Parathyroid adenoma (tissue), 2 donors: ENCODE data around the gene RAMP1.

Experiments used
- H2AFZ ChIP-seq: fragments of 300-600 bp; sonication (generic); one replicate; pipeline ENCODE4 v1.7.0; 2017; ENCODE audit warnings: antibody characterized with exemption, mild to moderate bottlenecking
- H3K27ac ChIP-seq: fragments of 300-600 bp; sonication (generic); one replicate; pipeline ENCODE4 v1.7.0; 2017
- H3K27me3 ChIP-seq: fragments of 300-600 bp; sonication (generic); one replicate; pipeline ENCODE4 v1.7.0; 2017; ENCODE audit warnings: low read length; ENCODE audit not compliant: control insufficient read depth, insufficient read depth
- H3K36me3 ChIP-seq: fragments of 300-600 bp; sonication (generic); one replicate; pipeline ENCODE4 v1.7.0; 2017; ENCODE audit warnings: low read length; ENCODE audit not compliant: control insufficient read depth, insufficient read depth
- H3K4me1 ChIP-seq: fragments of 300-600 bp; sonication (generic); one replicate; pipeline ENCODE4 v1.7.0; 2017; ENCODE audit warnings: control low read depth
- H3K4me2 ChIP-seq: fragments of 300-600 bp; sonication (generic); one replicate; pipeline ENCODE4 v1.7.0; 2017; ENCODE audit warnings: low read length
- H3K4me3 ChIP-seq: fragments of 300-600 bp; sonication (generic); one replicate; pipeline ENCODE4 v1.7.0; 2017; ENCODE audit warnings: low read depth, low read length
- H3K79me2 ChIP-seq: fragments of 300-600 bp; sonication (generic); one replicate; pipeline ENCODE4 v1.7.0; 2017; ENCODE audit warnings: control low read depth
- H3K9ac ChIP-seq: fragments of 300-600 bp; sonication (generic); one replicate; pipeline ENCODE4 v1.7.0; 2017; ENCODE audit warnings: mild to moderate bottlenecking
- H3K9me3 ChIP-seq: fragments of 300-600 bp; sonication (generic); one replicate; pipeline ENCODE4 v1.7.0; 2017; ENCODE audit warnings: low read length; ENCODE audit not compliant: control insufficient read depth
- TF ChIP-seq, protein P1 (sequence below): fragments of 300-600 bp; sonication (generic); IDR thresholded peaks from one replicate; pipeline ENCODE4 v1.7.0; 2017; ENCODE audit warnings: antibody characterized with exemption, mild to moderate bottlenecking
- donor health status: primary hyperparathyroidism.

RAMP1 gene

DNA sequence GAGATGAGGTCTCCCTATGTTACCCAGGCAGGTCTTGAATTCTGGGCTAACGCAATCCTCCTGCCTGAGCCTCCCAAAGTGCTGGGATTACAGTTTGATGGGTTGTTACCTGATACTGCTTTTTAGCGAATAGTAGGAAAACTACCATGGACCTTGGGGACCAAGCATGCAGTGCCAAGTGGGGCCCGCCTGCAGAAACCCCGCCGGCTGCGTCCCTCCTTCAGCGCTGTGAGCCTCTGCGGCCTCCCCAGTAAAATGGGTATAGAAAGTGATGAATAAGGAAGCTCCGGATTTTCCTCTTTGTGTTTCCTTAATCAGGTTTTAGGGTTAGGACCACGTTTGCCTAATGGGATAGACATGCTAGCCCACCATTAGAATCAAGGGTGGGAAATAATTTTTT, 30.4 kb downstream of the RAMP1 start:
- no peak overlapping the region for H3K4me2 ChIP-seq
- H3K36me3 ChIP-seq = no peaks in the 10 kb centered on the region
- H3K27ac ChIP-seq = no peak overlapping the region
- no peaks in the 10 kb centered on the region for H3K27me3 ChIP-seq
- TF ChIP-seq, protein P1, sequence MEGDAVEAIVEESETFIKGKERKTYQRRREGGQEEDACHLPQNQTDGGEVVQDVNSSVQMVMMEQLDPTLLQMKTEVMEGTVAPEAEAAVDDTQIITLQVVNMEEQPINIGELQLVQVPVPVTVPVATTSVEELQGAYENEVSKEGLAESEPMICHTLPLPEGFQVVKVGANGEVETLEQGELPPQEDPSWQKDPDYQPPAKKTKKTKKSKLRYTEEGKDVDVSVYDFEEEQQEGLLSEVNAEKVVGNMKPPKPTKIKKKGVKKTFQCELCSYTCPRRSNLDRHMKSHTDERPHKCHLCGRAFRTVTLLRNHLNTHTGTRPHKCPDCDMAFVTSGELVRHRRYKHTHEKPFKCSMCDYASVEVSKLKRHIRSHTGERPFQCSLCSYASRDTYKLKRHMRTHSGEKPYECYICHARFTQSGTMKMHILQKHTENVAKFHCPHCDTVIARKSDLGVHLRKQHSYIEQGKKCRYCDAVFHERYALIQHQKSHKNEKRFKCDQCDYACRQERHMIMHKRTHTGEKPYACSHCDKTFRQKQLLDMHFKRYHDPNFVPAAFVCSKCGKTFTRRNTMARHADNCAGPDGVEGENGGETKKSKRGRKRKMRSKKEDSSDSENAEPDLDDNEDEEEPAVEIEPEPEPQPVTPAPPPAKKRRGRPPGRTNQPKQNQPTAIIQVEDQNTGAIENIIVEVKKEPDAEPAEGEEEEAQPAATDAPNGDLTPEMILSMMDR = no peak
- H3K4me1 ChIP-seq = no peaks in the 10 kb centered on the region
- H2AFZ ChIP-seq = no peak overlapping the region
- no peak overlapping the region for H3K9ac ChIP-seq
- no peak overlapping the region for H3K4me3 ChIP-seq
- H3K79me2 ChIP-seq = no peaks in the 10 kb centered on the region
- H3K9me3 ChIP-seq = no peaks in the 10 kb centered on the region

DNA sequence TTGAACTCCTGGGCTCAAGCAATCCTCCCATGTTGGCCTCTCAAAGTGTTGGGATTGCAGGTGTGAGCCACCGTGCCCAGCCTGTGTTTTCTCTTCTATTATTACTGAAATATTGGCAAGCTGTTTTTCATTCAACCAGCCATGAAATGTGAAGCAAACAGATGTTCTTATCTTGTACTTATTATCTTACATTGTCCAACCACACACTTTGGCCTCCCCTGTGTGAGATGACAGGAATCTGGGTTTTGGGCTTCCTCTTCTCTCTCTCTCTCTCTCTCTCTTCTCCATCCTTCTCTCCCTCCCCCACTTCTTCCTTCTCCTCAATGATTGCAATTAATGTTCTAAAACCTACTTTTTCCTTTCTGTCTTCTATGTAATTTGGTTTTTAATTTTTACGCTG, 33.1 kb downstream of the RAMP1 start:
- TF ChIP-seq, protein P1 = no peak
- H3K4me2 ChIP-seq = no peak overlapping the region
- H3K36me3 ChIP-seq = no peaks in the 10 kb centered on the region
- no peak overlapping the region for H3K9ac ChIP-seq
- H3K4me3 ChIP-seq = no peak overlapping the region
- H3K79me2 ChIP-seq = no peaks in the 10 kb centered on the region
- H3K27me3 ChIP-seq = no peaks in the 10 kb centered on the region
- no peak overlapping the region for H2AFZ ChIP-seq
- no peak overlapping the region for H3K27ac ChIP-seq
- no peaks in the 10 kb centered on the region for H3K4me1 ChIP-seq
- H3K9me3 ChIP-seq = no peaks in the 10 kb centered on the region

DNA sequence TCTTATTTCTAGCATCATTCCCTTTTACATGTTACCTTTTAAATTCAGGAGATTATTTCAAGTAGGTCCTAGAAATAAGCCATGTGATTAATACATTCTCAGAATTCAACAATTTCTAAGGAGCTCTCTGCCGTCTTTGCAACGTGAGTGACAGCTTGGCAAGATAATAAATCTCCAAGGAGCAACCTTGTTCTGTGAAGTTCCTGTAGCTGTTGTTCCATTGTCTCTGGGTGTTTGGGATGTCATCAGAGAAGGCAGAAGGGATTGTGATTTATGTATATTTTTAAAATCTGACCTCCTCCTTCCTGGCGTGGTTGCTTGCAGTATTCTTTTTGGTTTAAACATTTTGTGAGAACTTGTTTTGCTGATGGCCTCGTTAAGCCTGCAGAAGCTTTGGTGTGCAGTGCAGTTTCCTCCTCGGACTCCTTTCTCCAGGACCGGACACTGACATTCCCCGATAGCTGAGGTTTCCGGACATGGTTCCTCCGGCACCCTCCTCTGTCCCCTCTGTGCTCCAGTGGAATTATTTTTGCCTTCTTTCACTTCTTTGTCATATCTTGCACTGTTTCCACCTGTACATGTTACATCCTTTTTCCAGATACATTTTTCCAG, 33.7 kb downstream of the RAMP1 start:
- Histone ChIP-seq H3K9ac (no peak overlapping the region), H3K27ac (no peak overlapping the region)

DNA sequence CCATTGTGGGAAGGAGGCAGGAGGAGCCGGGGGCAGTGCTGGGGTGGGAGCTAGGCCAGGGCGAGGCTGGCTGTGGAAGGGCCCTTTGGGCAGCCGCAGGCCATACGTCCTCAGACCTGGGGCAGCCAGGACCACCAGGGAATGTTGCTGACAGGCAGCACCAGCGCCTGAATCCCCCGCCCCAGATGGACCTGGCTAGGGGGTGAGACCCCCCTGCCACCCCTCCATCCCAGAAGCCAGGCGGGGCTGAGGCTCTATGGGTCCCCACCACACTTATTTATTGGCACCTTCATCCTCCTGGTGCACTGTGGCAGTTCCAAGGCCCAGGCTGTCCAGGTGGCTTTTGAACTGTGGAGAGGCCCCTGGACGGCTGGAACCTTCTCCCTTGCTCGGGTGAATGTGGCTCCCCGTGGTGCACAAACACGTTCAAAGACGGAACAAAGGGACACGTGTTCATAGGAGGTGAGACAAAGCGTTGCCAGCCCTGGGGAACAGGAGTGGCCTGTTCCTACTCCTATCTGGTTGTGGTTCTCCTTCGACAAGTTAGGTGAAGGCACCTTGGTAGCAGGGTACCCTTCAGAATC, 35.1 kb downstream of the RAMP1 start:
- no peak overlapping the region for H3K27ac ChIP-seq
- TF ChIP-seq, protein P1 = no peak
- H3K4me1 ChIP-seq = no peaks in the 10 kb centered on the region
- H3K4me2 ChIP-seq = no peak overlapping the region
- H3K9me3 ChIP-seq = no peaks in the 10 kb centered on the region
- H2AFZ ChIP-seq = no peak overlapping the region
- H3K9ac ChIP-seq = no peak overlapping the region
- H3K4me3 ChIP-seq = no peak overlapping the region
- no peaks in the 10 kb centered on the region for H3K27me3 ChIP-seq
- no peaks in the 10 kb centered on the region for H3K79me2 ChIP-seq
- H3K36me3 ChIP-seq = no peaks in the 10 kb centered on the region

More for the DNA sequence above, 33.7 kb downstream of the RAMP1 start:
- Histone ChIP-seq H3K9me3 (no peaks in the 10 kb centered on the region), H3K36me3 (no peaks in the 10 kb centered on the region), H3K27me3 (no peaks in the 10 kb centered on the region), H3K4me2 (no peak overlapping the region), H3K4me1 (no peaks in the 10 kb centered on the region), H2AFZ (no peak overlapping the region), H3K4me3 (no peak overlapping the region), H3K79me2 (no peaks in the 10 kb centered on the region)
- TF ChIP-seq, protein P1 = no peak
